PC-3 (cell line): ENCODE results near the gene KIF13A.

Experiments
- CTCF ChIP-seq: fragments of 300-600 bp; sonication (generic); conservative IDR thresholded peaks from 2 replicates; pipeline ENCODE4 v1.5.1; 2017; ENCODE audit warnings: antibody characterized with exemption, low read depth, mild to moderate bottlenecking, low read length
- EZH2 ChIP-seq: fragments of 300-600 bp; sonication (generic); IDR thresholded peaks from one replicate; pipeline ENCODE4 v1.6.1; 2017; ENCODE audit warnings: antibody characterized with exemption, mild to moderate bottlenecking, low read length; ENCODE audit not compliant: unreplicated experiment
- EZH2phosphoT487 ChIP-seq: fragments of 300-600 bp; sonication (generic); IDR thresholded peaks from 2 replicates; pipeline ENCODE4 v1.6.1; 2018; ENCODE audit warnings: mild to moderate bottlenecking, antibody characterized with exemption, low read length, borderline replicate concordance

- no peak for TF ChIP-seq EZH2
- TF ChIP-seq CTCF = no peak
- TF ChIP-seq EZH2phosphoT487 = no peak
Observed at GRCh38 chr6:17995414-17995813, 8.0 kb upstream of the KIF13A start.
